ENCODE data around the gene INSRR.

GRCh38 chr1:156813298-156813697, 45.6 kb downstream of the INSRR start:
- TF ChIP-seq CTCF (IDR thresholded peaks at IDR 0.05) (no peak), POLR2AphosphoS5 (IDR thresholded peaks at IDR 0.05) (no peak), EP300 (IDR thresholded peaks at IDR 0.05) (no peak), POLR2A (IDR thresholded peaks at IDR 0.05) (no peak)

All from suprapubic skin (tissue), 4 donors.